Raji (cell line): ENCODE measurements around the gene RITA1.

Experiments used
- POLR2A ChIP-seq: IDR thresholded peaks from 2 replicates; pipeline ENCODE4 v1.6.1; 2011; ENCODE audit warnings: low read depth, low read length, control low read depth; ENCODE audit not compliant: insufficient read depth

Gene RITA1

DNA sequence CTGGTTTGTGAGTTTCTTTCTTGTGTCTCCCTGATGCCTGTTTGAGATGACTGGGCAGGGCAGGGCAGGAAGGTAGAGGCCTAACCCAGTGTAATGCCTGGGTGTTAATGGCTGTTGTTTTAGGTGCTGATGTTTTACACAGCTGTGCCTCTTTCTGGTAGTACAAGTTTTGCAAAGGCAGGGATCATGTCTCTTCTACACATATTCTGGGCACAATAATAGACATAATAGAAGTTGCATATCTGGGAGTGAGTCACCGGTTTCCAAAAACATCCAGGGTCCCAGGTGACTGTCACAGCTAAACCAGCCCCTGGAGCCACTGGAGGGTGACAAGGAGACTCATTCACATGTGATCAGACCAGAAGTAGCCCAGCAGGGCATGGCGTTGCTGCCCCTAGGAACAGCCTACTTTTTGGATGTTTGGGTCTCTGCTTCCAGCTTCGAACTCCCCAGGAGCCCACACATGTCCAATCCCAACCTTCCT, 53.8 kb downstream of the RITA1 start:
- no peak for TF ChIP-seq POLR2A

DNA sequence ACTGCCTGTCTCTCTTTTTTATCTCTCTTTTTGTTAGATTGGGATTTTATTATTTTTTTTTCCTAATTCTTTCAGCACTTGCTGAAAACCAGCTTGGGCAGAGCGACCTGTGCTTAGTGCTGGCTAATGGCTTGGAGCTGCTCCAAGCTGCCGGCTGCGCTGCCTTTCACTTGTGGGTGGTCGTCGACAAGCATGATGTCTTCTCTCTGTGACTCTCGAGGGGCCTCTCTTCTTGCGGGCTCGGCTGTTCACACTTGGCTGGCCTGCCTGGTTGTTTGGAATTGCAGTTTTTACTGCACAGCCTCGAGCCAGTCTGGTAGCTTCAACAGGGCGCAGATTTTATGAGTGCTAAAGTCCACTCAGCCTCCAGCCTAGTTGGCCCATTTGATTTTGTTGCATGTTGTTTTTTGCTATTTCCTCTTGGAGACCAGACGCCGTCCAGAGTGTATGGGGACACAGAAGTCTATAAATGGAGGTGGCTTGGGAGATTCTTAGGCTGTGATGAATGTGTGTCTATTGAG, 54.4 kb downstream of the RITA1 start:
- TF ChIP-seq POLR2A: no peak

DNA sequence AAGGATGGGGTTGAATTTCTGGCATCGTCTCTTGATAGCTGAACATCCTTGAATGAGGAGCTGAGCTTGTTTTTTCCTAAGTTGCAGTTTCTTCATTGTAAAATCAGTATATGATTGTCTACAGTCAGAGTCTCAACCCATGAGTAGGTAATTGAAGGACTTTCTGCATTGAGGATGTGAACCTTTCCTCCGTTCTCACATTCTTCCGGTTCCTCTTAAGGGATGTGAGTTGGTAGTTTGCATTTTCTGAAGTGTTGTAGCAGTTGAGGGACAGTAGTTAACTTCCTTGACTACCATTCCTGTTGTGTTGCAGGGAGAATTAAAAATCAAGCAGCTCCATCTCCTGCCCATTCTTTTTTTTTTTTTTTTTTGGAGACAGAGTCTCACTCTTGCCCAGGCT, 54.9 kb downstream of the RITA1 start:
- TF ChIP-seq POLR2A: no peak

DNA sequence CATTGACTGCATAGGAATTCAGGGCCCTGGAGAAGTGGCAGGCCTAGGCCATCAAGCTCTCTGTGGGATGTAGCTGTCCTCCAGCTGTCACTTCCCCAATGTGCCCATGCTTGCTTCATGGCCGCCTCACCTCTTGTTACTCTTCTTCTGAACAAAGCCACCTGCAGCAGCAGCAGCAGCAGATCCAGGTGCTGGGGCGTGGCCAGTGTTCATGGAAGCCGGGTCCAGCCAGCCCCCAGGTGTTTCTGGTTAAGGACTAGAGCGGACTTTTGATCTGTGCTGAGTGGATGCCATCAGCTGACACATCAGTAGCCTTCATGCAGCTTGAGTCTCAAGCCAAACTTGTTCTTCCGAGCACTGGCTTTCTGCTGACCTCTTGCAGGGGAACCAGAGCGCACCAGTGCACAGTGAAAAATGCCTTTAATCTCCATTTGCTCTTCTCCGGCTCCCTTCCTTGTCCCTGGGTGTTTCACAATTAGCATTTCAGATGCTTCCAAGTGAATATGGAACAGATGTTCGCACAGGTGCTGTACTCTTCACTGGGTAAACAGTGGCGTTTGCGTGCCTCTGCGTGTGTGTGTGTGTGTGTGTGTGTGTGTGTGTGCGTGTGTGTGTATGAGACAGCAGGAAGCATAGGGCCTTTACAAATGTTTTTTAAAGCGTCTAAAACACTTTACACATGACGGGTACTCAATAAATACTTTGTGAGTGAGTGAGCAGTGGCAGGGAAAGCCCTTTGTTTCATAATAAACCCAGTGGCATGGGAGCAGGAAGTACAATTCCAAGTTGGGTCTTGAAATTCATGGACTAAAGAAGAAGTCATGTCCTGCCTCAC, 55.9 kb downstream of the RITA1 start:
- TF ChIP-seq POLR2A: no peak
